ENCODE results near the gene SLC43A2.

Gene SLC43A2

GRCh38 chr17:1651559-1651844 lies 22.9 kb upstream of the SLC43A2 start:
- TF ChIP-seq YY1 (IDR thresholded peaks at IDR 0.05; ENCODE audit: insufficient read depth, insufficient read length) (no peak), SUZ12 (IDR thresholded peaks at IDR 0.05; ENCODE audit: extremely low read depth, insufficient read depth, insufficient read length) (no peak), ZNF274 (IDR thresholded peaks at IDR 0.05; ENCODE audit: low read depth, low read length) (no peak)
- no peak overlapping the region for H3K9ac ChIP-seq (ENCODE audit: insufficient read length, low read depth)
- H3K36me3 ChIP-seq (ENCODE audit: insufficient read depth, insufficient read length, low read length): peaks cover 63% of the 10 kb centered on the region
- H3K9me3 ChIP-seq (ENCODE audit: insufficient read depth, low read length): no peaks in the 10 kb centered on the region
- no peaks in the 10 kb centered on the region for H3K27me3 ChIP-seq (ENCODE audit: insufficient read depth, insufficient read length)
- peaks cover 10% of the 10 kb centered on the region for H3K4me1 ChIP-seq (ENCODE audit: insufficient read depth, insufficient read length)
- no peak overlapping the region for H3K4me3 ChIP-seq (ENCODE audit: insufficient read length, low read depth)
- no peak for DNase-seq (ENCODE audit: low read depth, low spot score)

DNA sequence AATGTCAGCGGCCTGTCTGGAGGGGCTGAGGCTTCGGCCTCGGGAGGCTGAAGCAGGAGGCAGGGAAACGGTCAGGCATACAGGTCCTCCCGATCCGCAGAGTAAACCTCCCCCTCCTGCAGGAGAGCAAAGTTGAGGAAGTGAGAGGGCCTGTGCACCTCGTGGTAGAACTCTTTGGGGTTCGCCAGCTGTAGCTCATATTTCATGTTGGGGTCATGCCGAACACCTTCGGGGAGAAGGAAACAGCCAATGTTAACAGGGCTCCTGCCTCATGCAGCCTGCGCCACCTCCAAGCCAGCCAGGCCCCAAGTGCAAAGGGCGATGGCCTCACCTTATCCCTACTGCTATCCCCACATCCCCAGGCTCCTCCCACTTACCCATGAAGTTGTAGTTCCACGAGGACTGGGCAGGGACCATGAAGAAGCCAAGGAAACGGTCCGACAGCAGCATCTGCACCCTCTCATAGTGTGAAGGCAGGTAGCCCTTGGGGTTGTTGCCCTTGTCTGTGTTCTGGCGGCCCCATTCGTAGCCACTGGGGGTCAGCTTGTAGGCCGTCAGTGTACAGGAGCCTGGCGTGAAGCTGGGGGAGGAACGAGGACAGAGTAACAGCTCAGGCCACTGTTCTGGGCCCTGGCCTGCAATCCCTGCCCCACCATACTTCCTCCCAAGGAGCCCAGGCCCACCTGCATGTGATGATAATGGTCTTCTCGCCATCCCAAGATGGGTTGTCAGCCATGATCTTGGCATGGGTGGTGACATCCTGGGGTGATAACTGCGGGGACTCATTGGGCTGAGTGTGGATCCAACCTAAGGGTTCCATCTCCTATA lies 22.3 kb upstream of the SLC43A2 start:
- Histone ChIP-seq H3K36me3 (ENCODE audit: insufficient read depth, insufficient read length, low read length) (peaks cover 57% of the 10 kb centered on the region), H3K9ac (ENCODE audit: insufficient read length, low read depth) (no peak overlapping the region), H3K27me3 (ENCODE audit: insufficient read depth, insufficient read length) (no peaks in the 10 kb centered on the region), H3K9me3 (ENCODE audit: insufficient read depth, low read length) (no peaks in the 10 kb centered on the region), H3K4me1 (ENCODE audit: insufficient read depth, insufficient read length) (peaks cover 10% of the 10 kb centered on the region), H3K4me3 (ENCODE audit: insufficient read length, low read depth) (no peak overlapping the region)
- DNase-seq (ENCODE audit: low read depth, low spot score): no peak
- no peak for TF ChIP-seq SUZ12 (IDR thresholded peaks at IDR 0.05; ENCODE audit: extremely low read depth, insufficient read depth, insufficient read length)
- no peak for TF ChIP-seq YY1 (IDR thresholded peaks at IDR 0.05; ENCODE audit: insufficient read depth, insufficient read length)

DNA sequence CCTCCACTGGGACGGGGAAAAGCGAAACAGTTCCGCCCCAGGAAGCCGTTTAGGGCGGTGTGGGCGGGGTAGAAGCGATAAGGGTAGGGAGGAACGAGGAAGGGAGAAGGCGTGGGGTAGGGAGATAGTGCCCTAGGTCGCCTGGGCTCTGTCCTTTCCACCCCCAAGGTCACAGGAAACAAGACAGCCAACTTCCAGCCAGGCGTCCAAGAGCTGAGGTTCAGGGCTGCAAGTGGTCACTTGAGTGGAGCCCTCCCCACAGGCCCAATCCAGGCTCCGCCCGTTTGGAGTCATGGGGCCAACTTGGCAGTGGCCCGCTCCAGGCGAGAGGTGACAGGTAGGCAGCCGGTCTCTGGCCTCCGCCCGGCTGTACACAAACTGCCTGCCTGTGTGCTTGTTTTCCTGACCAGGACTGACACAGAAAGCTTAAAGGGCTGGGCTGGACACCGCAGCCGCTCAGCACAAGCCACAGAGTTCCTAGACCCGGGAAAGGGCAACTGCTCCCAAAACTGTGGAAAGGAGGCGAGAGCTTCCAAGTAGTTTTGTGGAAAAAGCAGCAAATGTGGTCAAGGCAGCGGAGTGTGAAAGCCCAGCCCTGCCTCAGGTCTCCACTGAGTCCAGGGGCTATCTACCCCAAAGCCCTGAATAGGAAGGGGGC lies 21.3 kb upstream of the SLC43A2 start, which contains the start of gene RILP:
Gene RILP, minus strand, starts transcription at position 23 of the 658 bp plus-strand sequence. CDS start 62 bp downstream, outside the sequence.
- TF ChIP-seq SUZ12 (IDR thresholded peaks at IDR 0.05; ENCODE audit: extremely low read depth, insufficient read depth, insufficient read length) (no peak), YY1 (IDR thresholded peaks at IDR 0.05; ENCODE audit: insufficient read depth, insufficient read length) (no peak), ZNF274 (IDR thresholded peaks at IDR 0.05; ENCODE audit: low read depth, low read length) (no peak)
- DNase-seq (ENCODE audit: low read depth, low spot score): no peak
- H3K36me3 ChIP-seq (ENCODE audit: insufficient read depth, insufficient read length, low read length): peaks cover 52% of the 10 kb centered on the region
- H3K4me1 ChIP-seq (ENCODE audit: insufficient read depth, insufficient read length): peaks cover 13% of the 10 kb centered on the region
- H3K4me3 ChIP-seq (ENCODE audit: insufficient read length, low read depth): peak within 1 kb of the TSS; percentile 41
- peaks cover 3% of the 10 kb centered on the region for H3K27me3 ChIP-seq (ENCODE audit: insufficient read depth, insufficient read length)
- H3K9ac ChIP-seq (ENCODE audit: insufficient read length, low read depth): peak within 1 kb of the TSS; percentile 75
- H3K9me3 ChIP-seq (ENCODE audit: insufficient read depth, low read length): no peaks in the 10 kb centered on the region

GRCh38 chr17:1648963-1649843 lies 20.6 kb upstream of the SLC43A2 start:
- Histone ChIP-seq H3K27me3 (ENCODE audit: insufficient read depth, insufficient read length) (peaks cover 10% of the 10 kb centered on the region), H3K9me3 (ENCODE audit: insufficient read depth, low read length) (no peaks in the 10 kb centered on the region), H3K9ac (ENCODE audit: insufficient read length, low read depth) (peak overlapping the region; percentile 75), H3K4me3 (ENCODE audit: insufficient read length, low read depth) (peak overlapping the region; percentile 39), H3K4me1 (ENCODE audit: insufficient read depth, insufficient read length) (peaks cover 16% of the 10 kb centered on the region), H3K36me3 (ENCODE audit: insufficient read depth, insufficient read length, low read length) (peaks cover 45% of the 10 kb centered on the region)
- no peak for TF ChIP-seq ZNF274 (IDR thresholded peaks at IDR 0.05; ENCODE audit: low read depth, low read length)
- no peak for TF ChIP-seq YY1 (IDR thresholded peaks at IDR 0.05; ENCODE audit: insufficient read depth, insufficient read length)
- TF ChIP-seq SUZ12 (IDR thresholded peaks at IDR 0.05; ENCODE audit: extremely low read depth, insufficient read depth, insufficient read length): no peak
- peak; percentile 85 for DNase-seq (ENCODE audit: low read depth, low spot score)

DNA sequence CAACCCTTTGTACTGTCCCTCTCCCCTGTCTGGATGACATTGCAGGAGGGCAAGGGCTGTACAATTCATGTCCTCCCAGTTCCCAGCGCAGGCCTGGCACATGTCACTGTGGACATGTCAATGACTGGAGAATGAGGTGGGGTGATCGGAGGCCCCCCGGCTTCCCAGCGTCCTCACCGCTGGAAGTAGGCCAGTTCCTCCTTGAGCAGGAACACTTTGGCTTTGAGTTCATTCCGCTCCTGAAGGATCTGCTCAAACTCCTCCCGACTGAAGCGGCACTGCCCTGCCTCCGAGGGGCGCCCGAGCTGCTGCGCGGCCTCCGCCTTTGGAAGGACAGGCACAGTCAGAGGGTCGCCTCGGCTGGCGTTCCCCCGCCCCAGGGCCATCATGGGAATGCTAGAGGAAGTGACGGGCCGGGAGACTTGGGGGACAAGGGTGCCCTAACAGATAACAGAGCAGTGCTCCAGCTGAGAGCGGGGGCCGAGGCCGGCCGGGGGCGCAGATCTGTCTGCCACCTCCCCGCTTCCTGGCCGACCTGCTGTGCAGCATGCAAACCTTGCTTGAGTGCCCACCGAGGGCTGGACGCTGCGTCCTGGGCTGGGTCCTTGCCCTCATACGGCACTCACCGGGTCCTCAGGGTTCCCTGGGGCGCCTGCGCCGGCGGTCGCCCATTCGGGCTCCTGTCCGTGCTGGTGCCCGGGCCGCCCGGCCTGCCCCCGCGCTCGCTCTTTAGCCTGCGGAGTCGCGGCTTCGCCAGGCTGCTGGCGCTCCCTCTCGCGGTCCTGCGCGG lies 19.7 kb upstream of the SLC43A2 start:
- Histone ChIP-seq H3K36me3 (ENCODE audit: insufficient read depth, insufficient read length, low read length) (peaks cover 37% of the 10 kb centered on the region), H3K9ac (ENCODE audit: insufficient read length, low read depth) (peak overlapping the region; percentile 75), H3K27me3 (ENCODE audit: insufficient read depth, insufficient read length) (peaks cover 19% of the 10 kb centered on the region), H3K9me3 (ENCODE audit: insufficient read depth, low read length) (no peaks in the 10 kb centered on the region), H3K4me3 (ENCODE audit: insufficient read length, low read depth) (peak overlapping the region; percentile 41), H3K4me1 (ENCODE audit: insufficient read depth, insufficient read length) (peaks cover 22% of the 10 kb centered on the region)
- DNase-seq (ENCODE audit: low read depth, low spot score): peak; percentile 39
- TF ChIP-seq SUZ12 (IDR thresholded peaks at IDR 0.05; ENCODE audit: extremely low read depth, insufficient read depth, insufficient read length) (no peak), ZNF274 (IDR thresholded peaks at IDR 0.05; ENCODE audit: low read depth, low read length) (no peak)

DNA sequence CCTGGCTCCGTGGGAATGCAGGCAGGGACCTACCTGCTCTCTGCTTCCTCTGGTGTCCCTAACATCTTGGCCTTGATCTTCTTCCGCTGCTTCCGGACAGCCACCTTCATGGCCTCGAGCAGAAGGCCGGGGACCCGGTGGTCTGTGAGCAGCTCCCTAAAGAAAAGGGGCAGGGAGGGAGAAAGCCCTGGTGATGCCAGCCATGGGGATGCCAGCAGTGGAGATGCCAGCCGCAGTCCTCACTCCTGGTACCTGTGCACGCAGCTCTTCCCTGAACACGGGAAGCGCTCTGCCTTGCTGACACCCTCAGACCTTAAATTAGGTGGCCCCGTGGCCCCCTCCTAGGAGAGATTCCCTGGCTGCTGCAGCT lies 19.2 kb upstream of the SLC43A2 start:
- TF ChIP-seq ZNF274 (IDR thresholded peaks at IDR 0.05; ENCODE audit: low read depth, low read length) (no peak), SUZ12 (IDR thresholded peaks at IDR 0.05; ENCODE audit: extremely low read depth, insufficient read depth, insufficient read length) (no peak), YY1 (IDR thresholded peaks at IDR 0.05; ENCODE audit: insufficient read depth, insufficient read length) (no peak)
- peaks cover 31% of the 10 kb centered on the region for H3K36me3 ChIP-seq (ENCODE audit: insufficient read depth, insufficient read length, low read length)
- no peak for DNase-seq (ENCODE audit: low read depth, low spot score)
- H3K4me3 ChIP-seq (ENCODE audit: insufficient read length, low read depth): no peak overlapping the region
- H3K27me3 ChIP-seq (ENCODE audit: insufficient read depth, insufficient read length): peaks cover 19% of the 10 kb centered on the region
- peaks cover 22% of the 10 kb centered on the region for H3K4me1 ChIP-seq (ENCODE audit: insufficient read depth, insufficient read length)
- H3K9ac ChIP-seq (ENCODE audit: insufficient read length, low read depth): no peak overlapping the region
- H3K9me3 ChIP-seq (ENCODE audit: insufficient read depth, low read length): no peaks in the 10 kb centered on the region
